Astrocyte (in vitro differentiated cells and primary cell): ENCODE measurements around the gene MGP.

Experiments
- CTCF ChIP-seq: IDR thresholded peaks from 2 replicates; pipeline ENCODE4 v1.5.1; 2011; ENCODE audit warnings: low read depth, mild to moderate bottlenecking, inconsistent platforms, low read length, moderate library complexity; ENCODE audit not compliant: insufficient read depth
- EZH2 ChIP-seq: IDR thresholded peaks from 2 replicates; pipeline ENCODE4 v1.6.1; 2012; ENCODE audit warnings: mild to moderate bottlenecking, low read length, inconsistent platforms; ENCODE audit not compliant: insufficient read depth

DNA sequence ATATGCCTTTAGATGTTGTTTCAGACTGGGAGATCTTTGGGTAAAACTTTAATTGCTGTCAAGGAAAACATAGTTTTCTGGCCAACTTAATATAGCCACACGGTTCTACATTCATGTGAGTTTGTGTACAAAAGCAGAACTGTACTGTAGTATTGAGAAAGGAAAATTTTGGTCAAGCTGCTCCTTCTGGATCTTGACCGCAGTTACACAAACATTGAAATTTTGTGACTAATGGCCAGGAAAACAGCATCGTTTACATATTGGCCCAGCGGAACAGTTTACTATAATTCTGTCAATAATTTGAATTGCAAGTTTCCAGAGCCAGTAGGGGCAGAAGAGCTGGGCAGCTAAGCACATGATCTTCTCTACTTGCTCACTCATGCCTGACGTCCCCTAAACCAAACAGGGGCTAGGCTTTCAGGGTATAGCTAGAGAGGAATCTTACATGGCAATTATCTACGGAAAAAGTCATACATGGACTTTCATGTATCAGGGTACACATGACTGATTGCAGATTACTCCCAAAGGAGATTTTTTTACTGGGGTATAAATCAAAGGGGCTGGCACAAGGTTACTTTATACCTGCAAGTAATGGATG lies 31.0 kb downstream of the MGP start:
- TF ChIP-seq CTCF (no peak), EZH2 (no peak)
